Right atrium auricular region (tissue), 2 donors: ENCODE results near the gene PLCG1. TPM values are rescaled to one million over a fixed set of nuclear protein-coding genes. Genes with fewer than 3 reads are reported as not detected.

Experiments used
- DNase-seq: peaks from one replicate; pipeline ENCODE4 v3.0.0-alpha.2; 2019; ENCODE audit warnings: low spot score
- H3K27ac ChIP-seq, 2 donors: fragments of 200-600 bp; sonication (generic); 1 replicate in 1 of 2; 2 replicates in 1 of 2; pipeline ENCODE4 v1.5.1; 2016 to 2019
- H3K27me3 ChIP-seq, 2 donors: fragments of 200-600 bp; sonication (generic); one replicate each; pipeline versions ENCODE4 v1.5.1 to v1.6.0; 2017 to 2019
- H3K36me3 ChIP-seq: fragments of 200-600 bp; sonication (generic); one replicate; pipeline ENCODE4 v1.5.1; 2016
- H3K4me1 ChIP-seq, 2 donors: fragments of 200-600 bp; sonication (generic); one replicate each; pipeline versions ENCODE4 v1.5.1 to v1.6.0; 2017 to 2019
- H3K4me3 ChIP-seq, 2 donors: fragments of 200-600 bp; sonication (generic); 1 replicate in 1 of 2; 2 replicates in 1 of 2; pipeline ENCODE4 v1.5.1; 2017 to 2019; ENCODE audit warnings: mild to moderate bottlenecking in 1 of 2, moderate library complexity in 1 of 2
- H3K9me3 ChIP-seq, 2 donors: fragments of 200-600 bp; sonication (generic); one replicate each; pipeline ENCODE4 v1.5.1; 2019
- CTCF ChIP-seq, 2 donors: fragments of 200-600 bp; sonication (generic); IDR thresholded peaks; one replicate each; pipeline ENCODE4 v1.5.1; 2019; ENCODE audit warnings: antibody characterized with exemption in 2 of 2
- microRNA-seq, 2 donors: library from miRNA; unstranded; fragments of <30 nt; microRNA quantifications; one replicate each; pipeline ENCODE4, GENCODE V29; 2016 to 2017; ENCODE audit warnings: borderline number of aligned reads in 2 of 2, borderline replicate concordance in 1 of 2
- total RNA-seq, 2 donors: library from RNA; depleted of rRNA; stranded (reverse); fragments of >200 nt; gene quantifications; one replicate each; pipeline ENCODE4 v1.1.0, GENCODE V29; 2016

Gene PLCG1
- total RNA-seq, 2 donors from 2014 or later, result 24.1 to 59.5 TPM

- Histone ChIP-seq H3K4me3 (no peak overlapping the region), H3K27me3 (no peaks in the 10 kb centered on the region), H3K27ac (peak overlapping the region; percentile 46 to 56), H3K36me3 (no peaks in the 10 kb centered on the region), H3K9me3 (no peaks in the 10 kb centered on the region), H3K4me1 (peaks cover 0 to 12% of the 10 kb centered on the region in 2 donors)
- no peak for TF ChIP-seq CTCF (IDR thresholded peaks at IDR 0.05)
- DNase-seq, result no peak
These were observed 85.4 kb downstream of the PLCG1 start for GRCh38 chr20:41222703-41223102.

GRCh38 chr20:41223112-41223511 lies 85.8 kb downstream of the PLCG1 start:
- Histone ChIP-seq H3K36me3 (no peaks in the 10 kb centered on the region), H3K4me3 (no peak overlapping the region), H3K4me1 (peaks cover 0 to 12% of the 10 kb centered on the region in 2 donors), H3K27ac (peak overlapping the region in 1 of 2 donors; percentile 19), H3K9me3 (no peaks in the 10 kb centered on the region), H3K27me3 (no peaks in the 10 kb centered on the region)
- DNase-seq, result no peak
- no peak for TF ChIP-seq CTCF (IDR thresholded peaks at IDR 0.05)

- Histone ChIP-seq H3K27ac (no peak overlapping the region), H3K27me3 (no peaks in the 10 kb centered on the region), H3K36me3 (no peaks in the 10 kb centered on the region), H3K4me3 (no peak overlapping the region), H3K9me3 (no peaks in the 10 kb centered on the region), H3K4me1 (peaks cover 0 to 21% of the 10 kb centered on the region in 2 donors)
- DNase-seq, result no peak
- no peak for TF ChIP-seq CTCF (IDR thresholded peaks at IDR 0.05)
These were observed 86.9 kb downstream of the PLCG1 start for GRCh38 chr20:41224281-41224680.

- H3K9me3 ChIP-seq, result no peaks in the 10 kb centered on the region
- no peaks in the 10 kb centered on the region for H3K27me3 ChIP-seq
- no peaks in the 10 kb centered on the region for H3K36me3 ChIP-seq
- H3K4me1 ChIP-seq, result peaks cover 0 to 29% of the 10 kb centered on the region in 2 donors
- no peak overlapping the region for H3K27ac ChIP-seq
- H3K4me3 ChIP-seq, result no peak overlapping the region
- TF ChIP-seq CTCF (IDR thresholded peaks at IDR 0.05), result no peak
- no peak for DNase-seq
These were observed 87.7 kb downstream of the PLCG1 start for GRCh38 chr20:41225091-41225490.

GRCh38 chr20:41226426-41226825 lies 89.1 kb downstream of the PLCG1 start:
- Histone ChIP-seq H3K9me3 (no peaks in the 10 kb centered on the region), H3K4me3 (no peak overlapping the region), H3K36me3 (no peaks in the 10 kb centered on the region), H3K27ac (no peak overlapping the region), H3K27me3 (no peaks in the 10 kb centered on the region), H3K4me1 (peaks cover 0 to 38% of the 10 kb centered on the region in 2 donors)
- no peak for TF ChIP-seq CTCF (IDR thresholded peaks at IDR 0.05)
- DNase-seq, result no peak

Small RNA genes lying within 50 kb of the gene (microRNA-seq; reads per million reads assigned to microRNA genes)
- 0.71 reads per million in 2 donors for gene MIR6871

Other genes with a start within 250 kb of the PLCG1 start
- gene TOP1, start 108.7 kb upstream of the PLCG1 start, total RNA-seq, result 10 to 100 TPM; 19.7 to 21.2 TPM
- gene ZHX3, start 180.2 kb downstream of the PLCG1 start, total RNA-seq, result 10 to 100 TPM; 23.8 to 25.7 TPM
- gene LPIN3, start 203.3 kb downstream of the PLCG1 start, total RNA-seq, result 10 to 100 TPM in 1 of 2 donors, 1 to 10 TPM in 1; 9.7 to 13.7 TPM
- gene EMILIN3, start 229.3 kb downstream of the PLCG1 start, total RNA-seq, result 1 to 10 TPM; 1.8 to 4.9 TPM